Tibial artery (tissue), 4 donors: ENCODE measurements around the gene MLLT1.

Source experiments
- DNase-seq, 2 donors: peaks; one replicate each; pipeline ENCODE4 v3.0.0-alpha.2; 2019
- H3K27ac ChIP-seq, 2 donors: fragments of 200-600 bp; sonication (generic) in 1 of 2; 1 replicate in 1 of 2; 2 replicates in 1 of 2; pipeline ENCODE4 v1.5.1; 2018 to 2019; ENCODE audit warnings: mild to moderate bottlenecking in 1 of 2
- H3K27me3 ChIP-seq, 2 donors: fragments of 200-600 bp; sonication (generic) in 1 of 2; one replicate each; pipeline versions ENCODE4 v1.5.1 to v1.6.0; 2016 to 2019
- H3K36me3 ChIP-seq, 3 donors: fragments of 200-600 bp; sonication (generic) in 2 of 3; one replicate each; pipeline ENCODE4 v1.5.1; 2016 to 2019; ENCODE audit warnings: mild to moderate bottlenecking in 2 of 3
- H3K4me1 ChIP-seq, 4 donors: fragments of 200-600 bp; sonication (generic) in 2 of 4; 1 replicate in 3 of 4; 2 replicates in 1 of 4; pipeline ENCODE4 v1.5.1; 2016 to 2019
- H3K4me3 ChIP-seq, 2 donors: fragments of 200-600 bp; sonication (generic) in 1 of 2; 1 replicate in 1 of 2; 2 replicates in 1 of 2; pipeline ENCODE4 v1.5.1; 2018 to 2019; ENCODE audit warnings: mild to moderate bottlenecking in 2 of 2
- H3K9me3 ChIP-seq, 3 donors: fragments of 200-600 bp; sonication (generic) in 1 of 3; one replicate each; pipeline ENCODE4 v1.5.1; 2016 to 2019
- CTCF ChIP-seq, 2 experiments: fragments of 200-600 bp in 1 of 2; fragments of 450-650 bp in 1 of 2; IDR thresholded peaks; one replicate each; pipeline ENCODE4 v1.5.1; 2017 to 2019; ENCODE audit warnings: antibody characterized with exemption in 2 of 2, mild to moderate bottlenecking in 1 of 2, moderate library complexity in 1 of 2
- intact Hi-C: fragments of 100-400 bp; cut with DNase I; formaldehyde crosslinking; loops from one replicate; pipeline ENCODE4 v1.15.0; 2023; ENCODE audit warnings: low total_unique reads

Gene MLLT1

GRCh38 chr19:6241680-6242377 is 37.9 kb downstream of the MLLT1 start:
- no peaks in the 10 kb centered on the region for H3K27me3 ChIP-seq
- H3K27ac ChIP-seq, result no peak overlapping the region
- DNase-seq, result no peak
- TF ChIP-seq CTCF (IDR thresholded peaks at IDR 0.05), result no peak
- no peak overlapping the region for H3K4me3 ChIP-seq
- no peaks in the 10 kb centered on the region for H3K9me3 ChIP-seq
- intact Hi-C loops, result no loop called here
- peaks cover 0 to 62% (median 28%) of the 10 kb centered on the region in 4 donors for H3K4me1 ChIP-seq
- no peaks in the 10 kb centered on the region for H3K36me3 ChIP-seq

DNA sequence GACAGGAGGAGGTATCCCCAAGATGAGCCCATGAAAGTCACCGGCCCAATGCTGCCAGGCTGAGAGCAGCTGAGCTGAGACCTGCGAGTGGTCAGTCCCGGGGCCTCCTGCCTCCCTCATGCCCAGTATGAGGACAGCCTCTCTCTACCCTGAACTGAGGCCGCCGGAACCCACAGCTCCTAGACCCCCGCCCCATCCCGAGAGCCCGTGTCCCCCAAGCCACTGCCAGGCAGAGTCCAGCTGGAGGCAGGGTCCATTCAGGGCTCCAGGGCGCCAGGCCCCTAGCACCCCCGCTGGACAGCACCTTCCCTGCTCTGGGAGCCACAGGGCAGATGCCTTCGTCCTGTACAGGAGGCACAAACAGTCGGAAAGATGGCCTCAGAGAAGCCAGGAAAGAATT is 38.7 kb downstream of the MLLT1 start:
- Histone ChIP-seq H3K27me3 (no peaks in the 10 kb centered on the region), H3K27ac (no peak overlapping the region), H3K36me3 (no peaks in the 10 kb centered on the region), H3K9me3 (no peaks in the 10 kb centered on the region), H3K4me3 (no peak overlapping the region), H3K4me1 (peaks cover 0 to 70% (median 32%) of the 10 kb centered on the region in 4 donors)
- DNase-seq, result no peak
- intact Hi-C loops, result no loop called here
- TF ChIP-seq CTCF (IDR thresholded peaks at IDR 0.05), result no peak

- TF ChIP-seq CTCF (IDR thresholded peaks at IDR 0.05), result no peak
- Histone ChIP-seq H3K9me3 (no peaks in the 10 kb centered on the region), H3K27ac (no peak overlapping the region), H3K4me1 (peaks cover 0 to 79% (median 36%) of the 10 kb centered on the region in 4 donors), H3K36me3 (no peaks in the 10 kb centered on the region), H3K4me3 (no peak overlapping the region), H3K27me3 (no peaks in the 10 kb centered on the region)
- DNase-seq, result no peak
- intact Hi-C loops, result no loop called here
These were observed 39.7 kb downstream of the MLLT1 start for GRCh38 chr19:6239871-6240676.

DNA sequence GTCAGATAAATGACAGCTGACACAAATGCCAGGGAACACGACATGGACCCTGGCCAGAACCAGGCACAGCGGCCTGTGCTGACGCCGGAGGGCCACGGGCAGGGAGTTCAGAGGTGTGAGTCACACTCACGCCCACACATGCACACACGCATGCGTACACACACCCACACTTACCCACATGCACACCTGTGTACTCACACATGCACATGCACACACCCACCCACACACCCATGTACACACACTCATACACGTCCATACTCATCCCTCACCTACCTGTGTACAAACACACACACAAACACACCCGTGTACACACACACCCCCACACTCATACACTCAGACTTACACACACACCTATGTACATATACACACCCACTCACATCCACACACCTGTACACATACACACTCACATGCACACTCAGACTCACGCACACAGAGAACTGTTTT is 40.4 kb downstream of the MLLT1 start:
- Histone ChIP-seq H3K9me3 (no peaks in the 10 kb centered on the region), H3K36me3 (no peaks in the 10 kb centered on the region), H3K4me3 (no peak overlapping the region), H3K27me3 (no peaks in the 10 kb centered on the region), H3K27ac (peak overlapping the region in 1 of 2 donors; percentile 48), H3K4me1 (peaks cover 0 to 85% (median 38%) of the 10 kb centered on the region in 4 donors)
- intact Hi-C loops, result no loop called here
- TF ChIP-seq CTCF (IDR thresholded peaks at IDR 0.05), result no peak
- no peak for DNase-seq

- TF ChIP-seq CTCF (IDR thresholded peaks at IDR 0.05), result no peak
- Histone ChIP-seq H3K27me3 (no peaks in the 10 kb centered on the region), H3K4me1 (peaks cover 0 to 91% (median 44%) of the 10 kb centered on the region in 4 donors), H3K36me3 (no peaks in the 10 kb centered on the region), H3K27ac (peak overlapping the region; percentile 39 to 48), H3K9me3 (no peaks in the 10 kb centered on the region), H3K4me3 (no peak overlapping the region)
- no peak for DNase-seq
- intact Hi-C loops, result no loop called here
These were observed 41.0 kb downstream of the MLLT1 start for GRCh38 chr19:6238643-6239281.
